Lung microvascular endothelial cell (primary cell): ENCODE data around the gene PITX2. TPM values are rescaled to one million over a fixed set of nuclear protein-coding genes. Genes with fewer than 3 reads are reported as not detected.

Experiments used
- DNase-seq, 2 donors: peaks; one replicate each; pipeline versions ENCODE4 v3.0.0 to v3.0.0-alpha.2; 2010; ENCODE audit warnings: low read depth in 2 of 2
- total RNA-seq: library from RNA; depleted of rRNA; stranded (reverse); fragments of >200 nt; gene quantifications from 2 replicates; pipeline ENCODE4 v1.2.1, GENCODE V29; 2014

The PITX2 gene
- total RNA-seq, 1 donor from 2014 or later, result not detected

DNA sequence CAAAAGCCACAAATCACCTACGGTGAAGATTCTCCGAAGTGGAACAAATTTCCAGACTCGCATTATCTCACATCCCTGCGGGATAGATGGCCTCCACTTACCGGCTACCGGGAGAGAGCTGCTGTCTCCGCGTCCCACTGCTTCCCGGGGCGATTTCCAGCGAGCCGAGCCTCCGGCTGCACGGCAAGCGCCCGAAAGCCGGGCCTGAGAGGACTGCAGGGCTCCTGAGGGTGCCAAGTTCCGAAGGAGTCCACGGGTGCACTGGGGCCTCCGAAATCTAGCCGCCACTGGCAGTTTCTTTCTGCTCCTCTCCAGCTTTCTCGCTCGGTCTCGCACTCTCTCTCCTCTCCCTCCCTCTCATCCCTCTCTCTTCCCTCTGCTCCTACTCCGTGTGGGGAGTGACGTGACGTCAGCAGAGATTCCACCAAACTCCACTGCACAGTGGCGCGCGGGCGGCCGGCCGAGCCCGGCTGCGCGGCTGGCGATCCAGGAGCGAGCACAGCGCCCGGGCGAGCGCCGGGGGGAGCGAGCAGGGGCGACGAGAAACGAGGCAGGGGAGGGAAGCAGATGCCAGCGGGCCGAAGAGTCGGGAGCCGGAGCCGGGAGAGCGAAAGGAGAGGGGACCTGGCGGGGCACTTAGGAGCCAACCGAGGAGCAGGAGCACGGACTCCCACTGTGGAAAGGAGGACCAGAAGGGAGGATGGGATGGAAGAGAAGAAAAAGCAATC is 14.0 kb upstream of the PITX2 start:
- no peak for DNase-seq

- DNase-seq, result no peak
Measured at GRCh38 chr4:110636171-110636679, 13.3 kb upstream of the PITX2 start.

GRCh38 chr4:110635163-110635865 is 12.4 kb upstream of the PITX2 start:
- no peak for DNase-seq

GRCh38 chr4:110634350-110635162 is 11.7 kb upstream of the PITX2 start:
- DNase-seq, result no peak

- DNase-seq, result no peak
Measured at GRCh38 chr4:110633358-110634341, 10.8 kb upstream of the PITX2 start.

DNA sequence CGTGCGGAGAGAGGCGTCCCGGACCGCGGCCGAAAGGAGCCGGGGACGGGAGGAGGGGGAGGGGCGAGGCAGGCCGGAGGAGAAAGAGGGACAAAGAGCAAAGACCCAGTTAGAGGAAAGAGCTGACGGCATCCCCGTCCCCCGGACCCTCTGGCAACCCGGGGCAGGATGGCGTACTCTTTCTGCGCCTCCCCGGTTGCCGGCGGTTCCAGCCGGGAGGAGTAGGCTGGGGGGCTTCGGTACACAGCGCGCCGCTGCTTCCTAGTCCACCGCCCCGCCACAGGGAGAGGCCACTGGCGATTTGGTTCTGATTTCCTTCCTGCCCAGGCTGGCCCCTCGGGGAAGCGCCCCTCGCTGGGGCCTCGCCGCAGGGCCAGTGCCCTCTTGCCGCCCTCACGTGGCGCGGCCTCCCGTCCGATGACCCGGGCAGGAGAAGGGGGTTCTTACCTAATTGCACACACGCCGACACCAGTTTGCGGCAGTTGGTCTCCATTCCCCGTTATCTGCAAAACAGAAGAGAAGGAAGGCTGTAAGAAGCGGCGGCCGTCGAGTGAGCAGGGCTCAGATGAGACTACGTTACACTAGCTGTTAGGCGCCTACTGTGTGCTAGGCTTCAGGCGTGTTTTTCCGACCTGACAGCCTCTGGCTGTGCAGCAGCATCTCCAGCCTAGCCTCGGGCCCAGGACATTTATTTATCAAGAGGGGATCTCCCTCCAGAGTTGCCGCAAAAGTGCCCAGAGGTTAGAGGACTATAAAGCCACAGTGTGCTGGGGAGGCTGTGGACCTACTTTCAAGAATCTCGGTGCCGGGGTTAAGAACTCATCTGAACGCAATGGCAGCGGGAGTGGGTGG is 9.9 kb upstream of the PITX2 start:
- no peak for DNase-seq

GRCh38 chr4:110631584-110632505 is 9.0 kb upstream of the PITX2 start:
- peak; percentile 86 to 90 for DNase-seq

- no peak for DNase-seq
Measured at GRCh38 chr4:110630688-110631402, 8.0 kb upstream of the PITX2 start.

GRCh38 chr4:110629780-110630687 is 7.2 kb upstream of the PITX2 start:
- DNase-seq, result no peak

- DNase-seq, result no peak
Measured at GRCh38 chr4:110629214-110629754, 6.4 kb upstream of the PITX2 start.

GRCh38 chr4:110628663-110629213 is 5.9 kb upstream of the PITX2 start:
- DNase-seq, result no peak

GRCh38 chr4:110627977-110628662 is 5.2 kb upstream of the PITX2 start:
- DNase-seq, result no peak

DNA sequence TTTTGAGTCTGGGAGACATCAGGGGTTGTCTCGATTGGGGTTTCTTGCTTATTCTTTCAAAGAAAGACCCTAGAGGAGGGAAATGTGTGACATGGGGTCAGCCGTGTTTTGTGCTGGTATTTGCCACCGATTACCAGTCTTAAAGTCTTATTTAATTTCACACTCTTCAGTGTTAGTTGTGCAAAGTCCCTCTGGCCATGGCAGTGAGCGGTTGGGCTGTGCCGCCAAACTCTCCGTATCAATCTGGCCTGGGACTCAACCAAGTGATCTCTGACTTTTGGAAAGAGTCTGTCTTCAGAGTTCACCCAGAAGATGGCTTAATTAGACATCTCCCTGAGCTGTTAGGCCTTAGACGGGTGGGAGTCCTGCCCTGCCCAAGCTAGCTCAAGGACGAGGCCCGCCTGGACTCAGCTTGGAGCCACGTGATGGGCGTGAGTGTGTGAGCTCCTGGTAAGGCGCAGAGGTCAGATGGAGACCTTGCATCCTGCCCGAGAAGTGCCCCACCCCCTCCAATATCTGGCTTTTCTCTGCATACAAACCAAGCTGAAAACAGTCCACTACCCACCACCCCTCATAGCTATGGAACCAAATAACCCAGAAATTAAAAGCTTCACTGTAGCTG is 3.8 kb upstream of the PITX2 start:
- no peak for DNase-seq

- no peak for DNase-seq
Measured at GRCh38 chr4:110625576-110626257, 2.8 kb upstream of the PITX2 start.
